ENCODE data around the gene PPP2R5B.

Gene PPP2R5B

DNA sequence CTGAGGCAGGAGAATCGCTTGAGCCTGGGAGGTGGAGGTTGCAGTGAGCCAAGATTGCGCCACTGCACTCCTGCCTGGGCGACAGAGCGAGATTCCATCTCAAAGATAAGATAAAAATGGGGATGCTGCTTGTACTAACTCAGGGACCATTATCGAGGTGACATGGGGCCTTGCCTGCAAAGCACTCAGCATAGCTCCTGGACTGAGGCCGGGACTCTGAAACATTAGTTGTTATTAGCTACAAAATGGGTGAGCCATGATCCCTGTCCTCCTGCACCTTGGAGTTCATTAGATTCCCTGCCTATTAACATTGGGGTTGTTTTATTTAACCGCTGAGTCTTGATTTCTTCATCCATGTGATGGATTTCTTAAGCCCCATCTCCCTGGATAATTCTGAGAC, 5.1 kb downstream of the PPP2R5B start:
- no peak for DNase-seq (ENCODE audit: low read depth in 2 of 2)

DNA sequence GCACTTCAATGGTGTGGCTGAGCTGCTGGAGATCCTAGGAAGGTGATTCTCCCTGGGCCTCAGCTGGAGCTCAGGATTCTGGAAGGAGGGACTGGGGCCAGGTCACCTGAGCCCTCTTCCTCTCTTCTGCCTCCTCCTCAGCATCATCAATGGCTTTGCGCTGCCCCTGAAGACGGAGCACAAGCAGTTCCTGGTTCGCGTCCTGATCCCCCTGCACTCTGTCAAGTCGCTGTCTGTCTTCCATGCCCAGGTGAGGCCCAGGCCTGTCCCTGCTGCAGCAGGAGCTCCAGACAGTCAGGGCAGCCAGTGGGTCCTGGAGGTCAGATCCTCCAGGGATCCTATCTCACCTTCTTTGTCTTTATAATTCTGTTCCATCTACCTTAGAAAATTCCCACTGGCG, 5.9 kb downstream of the PPP2R5B start:
- no peak for DNase-seq (ENCODE audit: low read depth in 2 of 2)

DNA sequence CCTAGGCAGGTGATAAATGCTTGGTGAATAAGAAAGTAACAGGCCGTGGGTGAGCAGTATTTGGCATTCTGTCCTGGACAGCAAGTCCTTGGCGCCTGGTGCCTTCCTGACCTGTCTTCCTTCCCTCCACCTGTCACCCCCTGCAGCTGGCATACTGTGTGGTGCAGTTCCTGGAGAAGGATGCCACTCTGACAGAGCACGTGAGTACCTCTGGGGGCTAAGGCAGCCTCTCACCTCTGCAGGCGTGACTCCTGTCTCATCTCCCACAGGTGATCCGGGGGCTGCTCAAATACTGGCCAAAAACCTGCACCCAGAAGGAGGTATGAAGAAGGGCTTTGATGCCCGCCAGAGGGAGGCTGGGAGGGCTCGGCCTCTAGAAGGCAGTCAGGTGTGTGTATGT, 6.8 kb downstream of the PPP2R5B start:
- DNase-seq (ENCODE audit: low read depth in 2 of 2), result no peak

DNA sequence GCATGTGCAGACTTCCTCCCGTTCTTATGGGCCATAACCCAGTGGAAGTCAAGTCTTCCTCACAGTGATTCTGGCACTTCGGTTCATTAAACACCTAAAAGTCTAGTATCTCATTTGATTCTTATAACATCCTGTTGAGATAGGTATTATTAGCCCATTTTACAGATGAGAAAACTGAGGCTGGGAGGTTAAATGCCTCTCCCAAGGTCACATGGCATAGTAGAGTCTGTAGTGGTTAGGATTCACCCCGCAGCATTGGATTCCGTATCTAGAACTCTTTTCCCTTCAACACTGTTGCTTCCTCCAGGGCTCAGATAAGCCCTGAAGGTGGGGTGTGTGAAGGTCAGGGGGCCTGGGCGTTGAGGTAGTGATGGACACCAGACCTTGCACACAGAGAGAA, 7.8 kb downstream of the PPP2R5B start:
- DNase-seq (ENCODE audit: low read depth in 2 of 2), result no peak

DNA sequence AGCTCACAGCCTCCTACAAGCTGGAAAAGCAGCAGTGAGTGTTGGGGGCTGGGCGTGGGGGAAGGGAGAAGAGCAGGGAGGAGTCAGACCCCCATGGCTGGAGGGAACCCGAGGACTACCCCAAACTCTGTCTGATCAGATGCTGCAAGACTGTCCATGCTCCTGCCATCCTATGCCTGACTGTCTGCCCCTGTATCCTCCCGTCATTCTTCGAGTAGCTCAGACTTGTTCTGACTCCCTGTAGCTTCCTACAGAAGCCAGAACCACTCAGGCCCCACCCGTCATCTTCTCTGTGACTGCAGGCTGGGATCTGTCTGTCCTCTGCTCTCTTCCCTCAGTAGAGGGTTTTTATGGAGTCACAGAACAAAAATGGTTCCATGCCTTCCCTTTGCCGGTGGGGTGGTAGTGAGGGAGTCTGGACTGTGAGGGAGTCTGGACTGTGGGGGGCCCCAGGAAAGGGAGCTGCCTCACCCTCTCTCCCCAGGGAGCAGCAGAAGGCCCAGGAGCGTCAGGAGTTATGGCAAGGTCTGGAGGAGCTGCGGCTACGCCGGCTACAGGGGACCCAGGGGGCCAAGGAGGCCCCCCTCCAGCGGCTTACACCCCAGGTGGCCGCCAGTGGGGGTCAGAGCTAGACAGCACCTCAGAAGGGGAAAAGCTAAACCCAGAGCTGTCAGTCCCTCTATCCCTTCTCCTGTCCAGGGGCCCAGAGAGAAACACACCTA, 8.9 kb downstream of the PPP2R5B start:
- no peak for DNase-seq (ENCODE audit: low read depth in 2 of 2)

DNA sequence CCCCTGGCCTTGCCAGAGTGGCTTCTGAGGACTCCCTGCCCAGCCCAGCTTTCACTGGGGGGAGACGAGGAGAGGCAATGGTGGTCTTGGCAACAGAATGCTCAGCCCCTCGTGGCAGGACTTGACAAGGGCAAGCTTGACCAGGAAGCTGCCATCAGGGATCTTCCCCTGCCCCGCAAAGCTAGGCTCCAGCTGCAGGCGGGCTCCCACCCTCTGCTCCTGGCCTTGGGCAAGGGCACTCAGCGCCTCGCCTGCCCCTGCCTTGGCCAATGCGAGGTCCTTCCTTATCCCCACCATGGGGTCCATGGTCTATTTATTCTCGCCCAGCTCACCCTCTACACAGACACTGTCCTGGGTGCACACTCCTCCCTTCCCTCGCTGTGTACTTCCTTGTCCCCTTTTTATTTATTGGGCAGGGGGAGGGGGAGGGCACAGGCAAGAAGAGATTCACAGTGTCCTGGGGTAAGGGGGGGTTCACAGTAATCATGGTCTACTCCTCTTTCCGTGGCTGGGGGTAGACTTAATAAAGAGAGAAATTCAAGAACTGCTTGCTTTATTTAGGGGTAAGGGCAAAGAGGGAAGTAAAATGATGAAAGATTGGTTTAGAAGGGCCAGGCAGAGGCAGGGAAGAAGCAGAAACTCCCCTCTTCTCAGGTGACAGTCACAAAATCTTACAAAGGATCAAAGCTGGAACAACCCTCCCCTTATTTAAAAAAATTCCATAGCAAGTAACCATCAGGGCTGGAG, 9.6 kb downstream of the PPP2R5B start:
- DNase-seq (ENCODE audit: low read depth in 2 of 2), result no peak

DNA sequence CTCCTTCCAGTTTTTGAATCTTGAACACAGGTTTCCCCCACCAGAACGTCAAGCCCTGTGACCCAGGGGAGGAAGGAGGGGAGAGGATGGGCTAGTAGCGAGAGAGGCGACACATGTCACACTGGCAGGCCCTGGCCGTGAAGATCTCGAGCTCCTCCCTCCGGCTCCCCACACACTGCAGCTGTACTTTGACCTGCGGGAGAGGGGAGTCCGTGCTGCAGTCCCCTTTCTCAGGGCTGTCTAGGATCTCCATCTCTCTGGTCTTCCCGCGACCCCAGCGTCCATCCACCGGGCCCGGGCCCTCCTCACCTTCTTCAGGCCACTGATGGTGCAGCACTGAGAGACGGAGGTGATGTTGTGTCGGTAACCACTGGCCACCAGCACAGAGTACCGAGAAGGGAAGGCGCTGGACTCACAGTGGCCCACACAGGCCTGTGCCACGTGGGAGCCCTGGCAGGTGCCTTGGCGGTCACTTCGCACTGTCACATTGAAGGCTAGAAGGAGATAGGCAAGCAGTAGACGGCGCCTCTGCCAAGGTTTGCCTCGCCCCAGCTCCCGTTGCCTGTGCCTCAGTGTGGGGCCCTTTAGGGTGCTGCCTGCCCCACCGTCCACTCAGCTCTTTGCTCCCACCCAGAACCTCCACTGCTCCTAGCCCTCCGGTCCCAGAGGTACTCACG, 10.3 kb downstream of the PPP2R5B start:
- no peak for DNase-seq (ENCODE audit: low read depth in 2 of 2)

DNA sequence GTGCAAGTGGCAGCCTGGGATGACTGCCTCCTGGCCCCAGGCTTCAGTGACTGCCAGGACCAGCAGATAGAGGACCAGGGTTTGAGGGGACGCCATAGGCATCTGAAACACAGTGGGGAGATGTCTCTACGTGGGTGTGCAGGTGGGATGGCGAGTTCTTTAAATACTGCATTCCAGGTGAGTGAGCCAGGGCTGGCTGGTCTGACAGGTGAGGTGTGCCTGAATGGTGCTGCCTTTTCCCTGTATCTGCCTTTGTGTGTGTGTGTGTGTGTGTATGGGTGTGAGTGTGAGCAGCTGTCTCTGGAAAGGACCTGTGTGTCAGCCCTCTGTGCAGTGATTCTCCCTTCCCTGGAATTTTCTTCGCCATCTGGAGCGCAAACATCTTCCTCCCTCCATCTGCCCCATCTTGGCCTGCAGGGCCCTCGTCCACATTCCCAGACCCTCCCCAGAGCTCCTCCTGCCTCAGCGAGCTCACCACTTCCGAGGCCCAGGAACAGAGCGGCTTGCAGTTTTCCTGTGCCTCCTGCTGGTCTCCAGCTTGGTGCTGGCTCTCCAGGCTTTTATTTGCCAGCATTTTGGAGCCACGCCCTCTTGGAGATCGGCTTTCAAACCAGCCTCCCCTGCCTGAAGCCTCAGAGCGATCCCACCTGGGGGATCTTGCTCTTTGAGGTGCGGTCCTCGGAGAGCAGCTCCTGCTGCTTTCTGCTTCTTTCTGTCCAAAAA, 11.0 kb downstream of the PPP2R5B start, which contains the start of gene GPHA2:
GPHA2 (minus strand) TSS at position 535 of the 723 bp plus-strand sequence; CDS start at position 102, 433 bp downstream.
- no peak for DNase-seq (ENCODE audit: low read depth in 2 of 2)

DNA sequence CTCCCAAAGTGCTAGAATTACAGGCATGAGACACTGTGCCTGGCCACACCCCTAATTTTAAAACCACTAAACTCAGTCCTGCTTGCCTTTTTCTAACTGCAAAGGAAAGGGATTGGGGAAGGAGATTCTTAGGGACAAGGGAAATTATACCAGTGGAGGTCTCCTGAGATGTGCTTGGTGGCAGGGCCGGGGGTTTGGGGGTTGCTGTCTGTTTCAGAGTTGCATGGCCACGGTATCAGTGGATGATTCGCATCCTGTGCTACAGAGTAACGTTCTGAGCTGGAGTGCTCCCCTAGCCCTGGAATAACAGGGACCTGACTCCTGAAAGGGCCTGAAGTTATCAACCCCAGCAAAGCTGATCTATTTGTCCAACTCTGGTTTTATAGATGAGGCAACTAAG, 12.1 kb downstream of the PPP2R5B start:
- no peak for DNase-seq (ENCODE audit: low read depth in 2 of 2)

DNA sequence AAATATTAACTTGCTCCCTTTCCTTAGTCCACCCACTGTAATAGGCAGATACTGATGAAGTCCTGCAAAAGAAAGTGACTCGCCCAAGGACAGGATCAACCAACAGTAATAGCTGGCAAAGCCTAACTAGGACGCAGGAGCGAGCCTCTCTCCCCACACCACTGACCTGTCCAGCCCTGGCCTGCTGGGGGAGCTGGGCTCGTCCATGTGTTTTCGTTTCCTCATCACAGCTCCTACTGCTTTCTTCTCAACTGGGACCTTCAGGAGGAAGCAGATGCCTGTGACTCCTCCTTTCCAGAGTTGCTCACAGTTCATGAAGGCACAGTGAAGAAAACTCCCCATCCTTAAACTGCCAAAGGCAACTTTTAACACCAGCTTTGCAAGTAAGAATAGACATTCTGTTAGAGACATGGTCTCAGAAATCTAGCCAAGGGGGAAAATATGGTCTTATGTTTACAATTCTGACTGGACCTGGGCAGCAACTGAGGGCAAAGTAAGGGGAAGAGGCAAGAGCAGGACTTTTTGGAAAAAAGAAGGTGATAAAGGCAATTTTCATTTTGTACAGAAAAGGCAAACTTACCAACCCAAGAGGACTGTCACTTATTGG, 22.8 kb downstream of the PPP2R5B start:
- DNase-seq (ENCODE audit: low read depth in 2 of 2), result no peak

DNA sequence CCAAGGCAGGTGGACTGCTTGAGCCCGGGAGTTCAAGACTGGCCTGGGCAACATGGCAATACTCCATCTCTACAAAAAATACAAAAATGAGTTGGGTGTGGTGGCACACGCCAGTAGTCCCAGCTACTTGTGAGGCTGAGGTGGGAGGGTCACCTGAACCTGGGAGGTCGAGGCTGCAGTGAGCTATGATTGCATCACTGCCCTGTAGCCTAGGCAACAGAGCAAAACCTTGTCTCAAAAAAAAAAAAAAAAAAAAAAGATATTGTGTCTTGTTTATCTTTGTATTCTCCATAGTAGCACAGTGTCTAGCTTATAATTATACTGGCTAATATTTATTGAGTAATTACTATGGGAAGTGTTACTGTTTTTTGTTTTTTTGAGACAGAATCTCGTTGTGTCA, 27.0 kb downstream of the PPP2R5B start:
- DNase-seq (ENCODE audit: low read depth in 2 of 2), result no peak

DNA sequence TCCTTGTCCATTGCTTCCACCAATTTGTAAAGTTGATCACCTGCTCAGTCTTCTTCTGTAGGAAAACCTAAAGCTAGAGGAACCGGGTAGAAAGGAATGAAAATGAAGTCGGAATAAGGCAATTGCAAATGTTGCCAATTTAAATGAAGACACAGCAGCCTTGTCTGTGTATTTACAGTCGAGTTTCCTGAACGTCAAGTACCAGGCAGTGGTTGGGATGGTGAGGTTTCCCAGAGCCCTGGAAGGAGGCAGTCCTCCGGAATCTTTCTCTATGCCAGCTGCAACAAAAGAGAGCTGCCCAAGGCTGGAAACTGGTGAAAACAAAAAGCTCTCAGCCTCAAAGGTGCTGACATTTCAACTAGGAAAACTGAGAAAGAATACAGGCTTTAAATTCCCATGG, 29.7 kb downstream of the PPP2R5B start:
- DNase-seq (ENCODE audit: low read depth in 2 of 2), result no peak

DNA sequence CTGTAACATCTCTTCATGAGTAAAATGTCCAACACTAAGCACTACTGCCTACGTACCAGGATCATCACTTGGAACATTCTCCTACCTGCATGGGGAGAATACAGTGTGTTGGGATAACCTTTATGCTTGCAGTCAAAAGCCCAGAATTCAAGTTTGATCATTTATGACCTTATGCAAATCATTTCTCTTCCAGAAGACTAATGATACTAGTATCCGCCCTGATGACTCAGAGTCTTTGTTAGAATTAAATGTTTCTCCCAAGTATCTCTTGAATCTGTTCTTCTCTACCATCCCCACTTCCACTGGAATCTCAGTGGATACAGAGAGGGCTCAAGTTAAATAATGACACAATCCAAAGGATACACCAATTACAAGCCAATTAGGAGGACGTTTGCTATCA, 35.0 kb downstream of the PPP2R5B start:
- DNase-seq (ENCODE audit: low read depth in 2 of 2), result no peak

DNA sequence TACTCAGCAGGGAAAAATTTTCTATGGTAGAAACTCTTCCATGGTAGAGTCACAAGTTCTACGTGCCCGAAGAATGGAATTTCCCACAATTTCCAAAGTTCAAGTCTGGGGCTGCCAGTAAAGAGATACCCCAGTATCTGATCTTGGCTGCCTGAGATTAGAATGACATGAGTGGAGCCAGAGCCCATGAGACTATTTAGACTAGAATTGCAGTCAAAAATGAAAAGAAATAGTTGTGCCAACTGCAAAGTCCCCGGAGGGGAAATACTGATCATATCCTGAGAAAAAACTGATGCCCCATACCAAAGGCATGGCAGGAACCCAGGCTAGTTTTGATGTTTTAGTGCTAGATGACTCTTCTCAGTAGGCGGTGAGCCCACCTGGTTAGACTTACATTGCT, 36.2 kb downstream of the PPP2R5B start:
- no peak for DNase-seq (ENCODE audit: low read depth in 2 of 2)

DNA sequence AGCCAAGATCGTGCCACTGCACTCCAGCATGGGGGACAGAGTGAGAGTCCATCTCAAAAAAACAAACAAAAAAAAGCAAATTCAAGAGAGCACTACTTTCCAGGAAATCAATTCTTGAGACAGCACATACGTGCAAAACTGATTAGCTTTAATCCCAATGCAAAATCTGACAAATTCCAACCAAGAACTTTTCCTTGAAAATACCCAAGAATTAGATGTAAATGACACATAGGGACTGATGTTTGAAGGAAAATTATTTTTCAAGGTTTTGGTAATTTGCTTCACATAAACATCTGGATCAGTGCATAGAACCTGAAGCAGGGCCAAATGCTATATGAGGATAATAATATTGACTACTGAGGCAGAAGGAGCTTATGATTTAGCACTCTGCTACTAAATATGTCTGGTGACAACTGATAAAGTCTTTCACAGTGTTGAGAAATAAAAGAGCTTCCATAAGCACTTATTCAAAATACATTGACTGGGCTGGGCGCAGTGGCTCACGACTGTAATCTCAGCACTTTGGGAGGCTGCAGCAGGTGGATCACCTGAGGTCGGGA, 38.7 kb downstream of the PPP2R5B start:
- no peak for DNase-seq (ENCODE audit: low read depth in 2 of 2)

DNA sequence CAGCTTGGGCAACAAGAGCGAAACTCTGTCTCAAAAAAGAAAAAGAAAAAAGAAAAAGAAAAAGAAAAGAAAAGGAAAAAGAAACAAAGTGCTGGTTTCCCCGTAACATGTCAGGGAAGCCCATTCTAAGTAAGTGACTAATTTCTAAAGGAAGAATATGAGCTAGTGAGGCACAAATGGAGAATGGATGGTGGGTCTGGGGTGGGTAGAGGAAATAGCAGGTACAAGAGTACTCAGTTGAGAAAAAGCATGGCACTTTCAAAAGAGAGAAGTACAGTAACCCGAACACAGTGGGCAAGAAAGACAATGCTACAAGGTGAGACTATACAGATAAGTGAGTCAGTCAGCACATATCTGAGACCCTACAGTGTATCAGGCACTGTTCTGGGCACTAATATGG, 42.9 kb downstream of the PPP2R5B start:
- no peak for DNase-seq (ENCODE audit: low read depth in 2 of 2)

DNA sequence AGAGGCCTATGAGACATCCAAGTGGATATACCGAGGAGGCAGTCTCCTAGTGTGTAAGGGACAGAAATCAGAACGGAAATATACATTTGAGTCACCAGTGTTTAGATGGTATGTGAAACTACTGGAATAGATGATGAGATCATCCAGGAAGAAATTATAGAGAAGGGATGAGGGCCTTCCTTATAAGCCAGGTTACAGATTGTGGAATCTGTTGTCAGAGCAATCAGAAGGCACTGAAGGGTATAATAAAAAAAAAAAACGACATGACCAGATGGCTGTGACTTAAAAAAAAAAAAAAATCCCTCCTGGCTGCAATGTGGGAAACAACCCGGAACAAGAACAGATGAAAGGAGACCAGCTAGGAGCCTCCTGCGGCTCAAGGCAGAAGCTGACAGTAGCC, 44.7 kb downstream of the PPP2R5B start:
- no peak for DNase-seq (ENCODE audit: low read depth in 2 of 2)

DNA sequence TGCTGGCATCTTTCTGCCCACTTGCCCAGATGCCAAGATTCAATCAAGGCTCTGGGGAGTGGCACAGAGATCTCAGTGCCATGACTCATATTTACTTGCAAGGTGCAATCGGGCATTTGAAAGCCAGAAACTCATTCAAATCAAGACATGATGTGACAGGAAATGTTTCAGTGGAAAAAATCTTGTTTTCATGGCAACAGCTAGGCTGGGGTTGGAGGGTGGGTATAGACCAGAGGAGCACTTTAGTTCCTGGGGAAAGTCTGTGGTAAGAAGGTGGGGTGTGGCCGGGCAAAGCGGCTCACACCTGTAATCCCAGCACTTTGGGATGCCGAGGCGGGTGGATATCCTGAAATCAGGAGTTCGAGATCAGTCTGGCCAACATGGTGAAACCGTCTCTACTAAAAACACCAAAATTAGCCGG, 46.3 kb downstream of the PPP2R5B start:
- DNase-seq (ENCODE audit: low read depth in 2 of 2), result peak; percentile 13 to 18

DNA sequence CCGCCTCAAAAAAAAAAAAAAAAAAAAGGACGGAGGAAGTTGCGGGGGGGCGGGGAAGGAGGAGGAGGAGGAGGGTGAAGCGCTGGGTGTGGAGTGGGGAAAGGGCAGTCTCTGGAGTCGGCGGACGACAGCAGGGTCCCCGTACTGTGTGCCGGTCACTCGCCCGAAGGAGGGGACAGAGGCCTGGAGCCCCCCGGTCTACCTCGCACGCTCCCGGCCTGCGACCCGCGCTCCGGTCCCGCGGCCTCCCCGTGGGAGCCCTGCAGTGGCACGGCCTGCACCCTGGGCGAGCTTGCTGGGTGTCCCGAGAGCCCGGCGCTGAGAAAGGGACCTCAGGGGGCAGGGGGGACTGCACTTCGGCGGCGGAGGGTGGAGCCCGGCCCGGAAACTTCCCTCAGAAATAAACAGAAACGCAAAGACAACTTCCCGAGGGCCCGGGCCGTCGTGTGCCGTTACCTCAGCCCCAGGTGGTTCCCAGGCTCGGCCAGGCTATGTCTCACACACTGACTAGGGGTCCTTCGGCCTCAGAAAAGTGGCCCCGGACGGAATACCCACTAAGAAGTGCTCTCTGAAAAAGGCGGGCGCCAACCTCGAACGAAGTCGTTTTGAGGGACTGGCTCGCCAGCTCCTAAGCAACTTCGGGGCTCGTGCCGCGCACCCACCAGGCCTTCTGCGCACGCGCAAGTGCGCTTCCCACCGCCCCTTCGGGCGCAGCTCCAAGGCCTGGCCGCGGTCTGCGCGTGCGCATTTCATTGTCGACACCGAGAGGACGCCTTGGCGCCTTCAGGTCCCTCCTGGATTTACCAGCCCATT, 47.1 kb downstream of the PPP2R5B start, which contains the start of gene MAJIN:
MAJIN (minus strand) TSS at position 688 of the 813 bp plus-strand sequence. CDS start 12,703 bp downstream, outside the sequence.
- peak; percentile 75 to 84 for DNase-seq (ENCODE audit: low read depth in 2 of 2)

DNA sequence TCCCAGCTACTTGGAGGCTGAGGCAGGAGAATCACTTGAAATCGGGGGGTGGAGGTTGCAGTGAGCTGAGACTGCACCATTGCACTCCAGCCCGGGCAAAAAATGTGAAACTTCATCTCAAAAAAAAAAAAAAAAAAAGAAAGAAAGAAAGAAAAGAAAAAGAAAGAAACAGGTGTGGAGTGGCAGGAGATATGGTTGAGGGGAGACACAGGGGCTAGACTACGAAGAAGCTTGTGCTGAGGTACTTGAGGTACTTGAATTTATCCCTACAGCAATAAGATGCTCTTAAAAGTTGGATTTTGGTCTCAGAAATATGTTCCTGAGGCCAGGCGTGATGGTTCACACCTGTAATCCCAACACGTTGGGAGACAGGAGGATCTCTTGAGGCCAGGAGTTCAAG, 49.6 kb downstream of the PPP2R5B start:
- DNase-seq (ENCODE audit: low read depth in 2 of 2), result no peak

All from stimulated activated CD8-positive, alpha-beta memory T cell treated with anti-CD3 and anti-CD28 coated beads, Interleukin-15, amount 100 ng/mL, for 48 hours (primary cell).